HCT116 (cell line): ENCODE results near the gene NKAIN4. TPM values are rescaled to one million over a fixed set of nuclear protein-coding genes. Genes with fewer than 3 reads are reported as not detected.

Experiments
- ATAC-seq: fragments of 200-7000 bp; cut with Tn5 transposase; 2 replicates; pipeline ENCODE4 v1.9.1; 2020; ENCODE audit warnings: mild to moderate bottlenecking, moderate library complexity
- BruUV-seq: library from RNA; stranded (reverse); fragments of 400-500 nt; replicated peaks from 2 replicates; lab custom pipeline; 2021; lab: Mats Ljungman, UMichigan
- CTCF ChIA-PET: fragments of 300-600 bp; sonication (Branson Sonifier 250); formaldehyde crosslinking; loops from one replicate; lab custom pipeline; 2021; ENCODE audit warnings: antibody characterized with exemption; lab: Charles Lee
- POLR2A ChIA-PET: fragments of 300-600, 350-600 bp; sonication (Branson Sonifier 250); formaldehyde crosslinking; loops from one replicate; lab custom pipeline; 2021; ENCODE audit warnings: antibody characterized with exemption; lab: Charles Lee
- RAD21 ChIA-PET, 2 experiments: fragments of 300-600 bp; sonication (Branson Sonifier 250); formaldehyde crosslinking; loops; one replicate each; lab custom pipeline; 2023; ENCODE audit warnings: low total read pairs in 2 of 2; ENCODE audit not compliant: uncharacterized antibody in 2 of 2, unreplicated experiment in 2 of 2, low non-redundant PET in 1 of 2; lab: Charles Lee
- DNase-seq: peaks from one replicate; pipeline ENCODE4 v3.0.0-alpha.2; 2010; ENCODE audit warnings: low read depth, low spot score
- H2AFZ ChIP-seq: fragments of 200-600 bp; shearing (Covaris generic), sonication (generic); 2 replicates; pipeline ENCODE4 v1.6.1; 2017; ENCODE audit warnings: low read depth, mixed run types, mixed read lengths, antibody characterized with exemption, low read length; ENCODE audit not compliant: poor library complexity, severe bottlenecking
- H3K27ac ChIP-seq: 2 replicates; pipeline ENCODE4 v1.5.1; 2012; ENCODE audit warnings: low read depth, low read length
- H3K27me3 ChIP-seq: fragments of 200-600 bp; sonication (generic); 2 replicates; pipeline ENCODE4 v1.6.1; 2016; ENCODE audit warnings: mixed run types, low read length, mixed read lengths; ENCODE audit not compliant: insufficient read depth
- H3K36me3 ChIP-seq, 2 experiments: fragments of 200-500 bp in 1 of 2; fragments of 200-600 bp in 1 of 2; sonication (Bioruptor generic) in 1 of 2; sonication (generic) in 1 of 2; 2 replicates each; pipeline versions ENCODE4 v1.5.1 to v1.6.1; 2014 to 2016; ENCODE audit warnings: low read length in 2 of 2, inconsistent platforms in 1 of 2, mixed read lengths in 1 of 2, mixed run types in 1 of 2; ENCODE audit not compliant: insufficient read depth in 2 of 2, control insufficient read depth in 1 of 2
- H3K4me1 ChIP-seq, 2 experiments: fragments of 200-600 bp in 1 of 2; sonication (generic) in 1 of 2; 2 replicates each; pipeline versions ENCODE4 v1.5.1 to v1.6.1; 2012 to 2017; ENCODE audit warnings: low read length in 2 of 2, inconsistent platforms in 1 of 2, mild to moderate bottlenecking in 1 of 2, mixed read lengths in 1 of 2, mixed run types in 1 of 2, moderate library complexity in 1 of 2; ENCODE audit not compliant: insufficient read depth in 2 of 2, control insufficient read depth in 1 of 2
- H3K4me2 ChIP-seq: fragments of 200-600 bp; sonication (generic); 2 replicates; pipeline ENCODE4 v1.6.1; 2017; ENCODE audit warnings: mixed run types, low read length, mixed read lengths
- H3K4me3 ChIP-seq, 2 experiments: fragments of 200-600 bp in 1 of 2; sonication (generic) in 1 of 2; replicated peaks in 1 of 2; 2 replicates each; pipeline ENCODE4 v1.5.1; 2011 to 2016; ENCODE audit warnings: low read length in 2 of 2, control low read depth in 1 of 2, low read depth in 1 of 2, mild to moderate bottlenecking in 1 of 2, mixed read lengths in 1 of 2, mixed run types in 1 of 2
- H3K79me2 ChIP-seq: fragments of 200-600 bp; sonication (generic); 2 replicates; pipeline ENCODE4 v1.6.1; 2017; ENCODE audit warnings: mild to moderate bottlenecking, mixed run types, low read length, moderate library complexity, mixed read lengths; ENCODE audit not compliant: insufficient read depth
- H3K9ac ChIP-seq: fragments of 200-600 bp; sonication (generic); 2 replicates; pipeline ENCODE4 v1.6.1; 2016; ENCODE audit warnings: low read length, mixed read lengths
- H3K9me2 ChIP-seq: fragments of 200-600 bp; sonication (generic), shearing (Covaris generic); 2 replicates; pipeline ENCODE4 v1.6.1; 2017; ENCODE audit warnings: mixed run types, mild to moderate bottlenecking, moderate library complexity; ENCODE audit not compliant: insufficient read depth
- H3K9me3 ChIP-seq, 2 experiments: fragments of 200-500 bp in 1 of 2; fragments of 200-600 bp in 1 of 2; sonication (Bioruptor generic) in 1 of 2; sonication (generic) in 1 of 2; 2 replicates each; pipeline ENCODE4 v1.6.1; 2014 to 2017; ENCODE audit warnings: low read length in 2 of 2, mixed read lengths in 2 of 2, inconsistent platforms in 1 of 2, low read depth in 1 of 2, mild to moderate bottlenecking in 1 of 2, mixed run types in 1 of 2, moderate library complexity in 1 of 2; ENCODE audit not compliant: control insufficient read depth in 1 of 2, insufficient read depth in 1 of 2
- H4K20me1 ChIP-seq: fragments of 200-600 bp; sonication (generic), shearing (Covaris generic); 2 replicates; pipeline ENCODE4 v1.6.1; 2017; ENCODE audit warnings: mixed run types, mild to moderate bottlenecking, moderate library complexity; ENCODE audit not compliant: insufficient read depth
- ATF3 ChIP-seq: IDR thresholded peaks from 2 replicates; pipeline ENCODE4 v1.6.1; 2012
- CBX3 ChIP-seq: IDR thresholded peaks from 2 replicates; pipeline ENCODE4 v1.6.1; 2012; ENCODE audit warnings: low read depth
- EZH2phosphoT487 ChIP-seq: fragments of 200-600 bp; IDR thresholded peaks from 2 replicates; pipeline ENCODE4 v1.6.1; 2018; ENCODE audit warnings: antibody characterized with exemption, borderline replicate concordance
- FOSL1 ChIP-seq: IDR thresholded peaks from 2 replicates; pipeline ENCODE4 v1.6.1; 2012; ENCODE audit warnings: low read depth
- JUND ChIP-seq: IDR thresholded peaks from 2 replicates; pipeline ENCODE4 v1.6.1; 2012
- RAD21 ChIP-seq: IDR thresholded peaks from 2 replicates; pipeline ENCODE4 v1.6.1; 2012; ENCODE audit warnings: low read depth, mild to moderate bottlenecking
- REST ChIP-seq: IDR thresholded peaks from 2 replicates; pipeline ENCODE4 v1.6.1; 2012; ENCODE audit warnings: low read depth
- SIN3A ChIP-seq: IDR thresholded peaks from 2 replicates; pipeline ENCODE4 v1.6.1; 2012; ENCODE audit warnings: low read depth
- SP1 ChIP-seq: IDR thresholded peaks from 2 replicates; pipeline ENCODE4 v1.6.1; 2012; ENCODE audit warnings: low read depth
- TCF7L2 ChIP-seq: IDR thresholded peaks from 2 replicates; pipeline ENCODE4 v1.7.0; 2011; ENCODE audit warnings: borderline replicate concordance, inconsistent platforms; ENCODE audit not compliant: insufficient read depth, insufficient read length; ENCODE audit errors: extremely low read depth
- ZNF274 ChIP-seq: fragments of 200-500 bp; sonication (Bioruptor generic); IDR thresholded peaks from 2 replicates; pipeline ENCODE4 v1.6.1; 2014; ENCODE audit warnings: mild to moderate bottlenecking, low read depth, low read length, inconsistent platforms
- intact Hi-C: fragments of 100-400 bp; cut with micrococcal nuclease; formaldehyde crosslinking; loops from 2 replicates; pipeline ENCODE4 v1.10.0; 2022
- total RNA-seq: library from RNA; stranded (reverse); gene quantifications from one replicate; pipeline ENCODE4 v1.2.1, GENCODE V29; 2021; ENCODE audit not compliant: unreplicated experiment
- TF ChIP-seq, protein P1 (sequence below): IDR thresholded peaks from 2 replicates; pipeline ENCODE4 v1.6.1; 2011; ENCODE audit warnings: mild to moderate bottlenecking, low read length, moderate library complexity; ENCODE audit not compliant: insufficient replicate concordance; ENCODE audit errors: extremely low read depth

Gene NKAIN4
- total RNA-seq, 1 experiment from 2014 or later, result not detected

DNA sequence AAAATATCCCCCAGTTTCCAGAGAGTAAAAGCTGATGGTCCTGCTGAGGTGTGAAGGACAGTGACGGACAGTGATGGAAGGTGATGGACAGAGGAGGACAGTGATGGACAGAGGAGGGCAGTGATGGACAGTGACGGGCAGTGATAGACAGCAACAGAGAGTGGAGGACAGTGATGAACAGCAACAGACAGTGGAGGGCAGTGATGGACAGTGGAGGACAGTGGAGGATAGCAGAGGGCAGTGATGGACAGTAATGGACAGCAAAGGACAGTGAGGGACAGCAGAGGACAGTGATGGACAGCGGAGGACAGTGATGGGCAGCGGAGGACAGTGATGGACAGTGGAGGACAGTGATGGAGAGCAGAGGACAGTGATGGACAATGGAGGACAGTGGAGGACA lies 2.7 kb upstream of the NKAIN4 start:
- H3K4me2 ChIP-seq, result no peak overlapping the region
- no TSS peak for BruUV-seq
- no peaks in the 10 kb centered on the region for H3K9me2 ChIP-seq
- ChIA-PET RAD21 (no interaction called here), CTCF (no interaction called here), POLR2A (no interaction called here)
- no peaks in the 10 kb centered on the region for H3K27me3 ChIP-seq
- H3K4me1 ChIP-seq, result no peaks in the 10 kb centered on the region
- H3K27ac ChIP-seq, result no peak overlapping the region
- no peak for TF ChIP-seq REST
- TF ChIP-seq ZNF274, result no peak
- no peak for TF ChIP-seq TCF7L2
- TF ChIP-seq, protein P1, sequence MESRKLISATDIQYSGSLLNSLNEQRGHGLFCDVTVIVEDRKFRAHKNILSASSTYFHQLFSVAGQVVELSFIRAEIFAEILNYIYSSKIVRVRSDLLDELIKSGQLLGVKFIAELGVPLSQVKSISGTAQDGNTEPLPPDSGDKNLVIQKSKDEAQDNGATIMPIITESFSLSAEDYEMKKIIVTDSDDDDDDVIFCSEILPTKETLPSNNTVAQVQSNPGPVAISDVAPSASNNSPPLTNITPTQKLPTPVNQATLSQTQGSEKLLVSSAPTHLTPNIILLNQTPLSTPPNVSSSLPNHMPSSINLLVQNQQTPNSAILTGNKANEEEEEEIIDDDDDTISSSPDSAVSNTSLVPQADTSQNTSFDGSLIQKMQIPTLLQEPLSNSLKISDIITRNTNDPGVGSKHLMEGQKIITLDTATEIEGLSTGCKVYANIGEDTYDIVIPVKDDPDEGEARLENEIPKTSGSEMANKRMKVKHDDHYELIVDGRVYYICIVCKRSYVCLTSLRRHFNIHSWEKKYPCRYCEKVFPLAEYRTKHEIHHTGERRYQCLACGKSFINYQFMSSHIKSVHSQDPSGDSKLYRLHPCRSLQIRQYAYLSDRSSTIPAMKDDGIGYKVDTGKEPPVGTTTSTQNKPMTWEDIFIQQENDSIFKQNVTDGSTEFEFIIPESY, result no peak
- TF ChIP-seq FOSL1, result no peak
- no peak for TF ChIP-seq JUND
- no peak for TF ChIP-seq ATF3
- no peak for TF ChIP-seq SIN3A
- no peak for TF ChIP-seq SP1
- TF ChIP-seq CBX3, result no peak
- TF ChIP-seq RAD21, result no peak
- TF ChIP-seq EZH2phosphoT487, result no peak
- no peak for ATAC-seq
- no peaks in the 10 kb centered on the region for H3K36me3 ChIP-seq
- intact Hi-C loops, result no loop called here
- no peaks in the 10 kb centered on the region for H3K79me2 ChIP-seq
- H2AFZ ChIP-seq, result no peak overlapping the region
- no peaks in the 10 kb centered on the region for H4K20me1 ChIP-seq
- no peak for DNase-seq
- no peak overlapping the region for H3K9ac ChIP-seq
- H3K4me3 ChIP-seq, result no peak overlapping the region
- no peaks in the 10 kb centered on the region for H3K9me3 ChIP-seq
